ENCODE measurements around the gene ROR1.

ROR1 gene

DNA sequence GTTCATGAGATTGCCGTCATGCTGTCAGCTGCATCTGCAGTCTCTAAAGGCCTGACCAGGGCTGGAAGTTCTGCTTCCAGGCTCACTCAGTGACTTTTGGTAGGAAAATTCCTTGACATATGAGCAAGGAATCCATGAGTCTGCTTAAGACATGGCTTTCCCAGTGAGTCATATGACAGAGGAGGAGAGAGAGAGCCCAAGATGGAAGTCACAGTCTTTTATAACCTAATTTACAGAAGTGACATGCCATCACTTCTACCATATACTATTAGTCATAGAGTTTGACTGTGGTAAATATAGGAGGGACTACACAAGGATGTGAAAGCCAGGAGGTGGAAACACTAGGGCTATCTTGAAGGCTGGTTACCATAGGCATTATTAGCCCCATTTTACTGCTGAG, 115.2 kb downstream of the ROR1 start:
- no peak; the same call in 1 of the 3 replicates for ATAC-seq
- TF ChIP-seq, protein P1, sequence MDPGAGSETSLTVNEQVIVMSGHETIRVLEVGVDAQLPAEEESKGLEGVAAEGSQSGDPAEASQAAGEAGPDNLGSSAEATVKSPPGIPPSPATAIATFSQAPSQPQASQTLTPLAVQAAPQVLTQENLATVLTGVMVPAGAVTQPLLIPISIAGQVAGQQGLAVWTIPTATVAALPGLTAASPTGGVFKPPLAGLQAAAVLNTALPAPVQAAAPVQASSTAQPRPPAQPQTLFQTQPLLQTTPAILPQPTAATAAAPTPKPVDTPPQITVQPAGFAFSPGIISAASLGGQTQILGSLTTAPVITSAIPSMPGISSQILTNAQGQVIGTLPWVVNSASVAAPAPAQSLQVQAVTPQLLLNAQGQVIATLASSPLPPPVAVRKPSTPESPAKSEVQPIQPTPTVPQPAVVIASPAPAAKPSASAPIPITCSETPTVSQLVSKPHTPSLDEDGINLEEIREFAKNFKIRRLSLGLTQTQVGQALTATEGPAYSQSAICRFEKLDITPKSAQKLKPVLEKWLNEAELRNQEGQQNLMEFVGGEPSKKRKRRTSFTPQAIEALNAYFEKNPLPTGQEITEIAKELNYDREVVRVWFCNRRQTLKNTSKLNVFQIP (CRISPR knock-in tag; IDR thresholded peaks at IDR 0.05; ENCODE audit: borderline replicate concordance, low read depth), result no peak
- TF ChIP-seq OSR1 (CRISPR knock-in tag; IDR thresholded peaks at IDR 0.05), result no peak
- TF ChIP-seq CSDC2 (CRISPR knock-in tag; IDR thresholded peaks at IDR 0.05), result no peak
- TF ChIP-seq ZFP3 (CRISPR knock-in tag; IDR thresholded peaks at IDR 0.05), result no peak
- TF ChIP-seq, protein P2, sequence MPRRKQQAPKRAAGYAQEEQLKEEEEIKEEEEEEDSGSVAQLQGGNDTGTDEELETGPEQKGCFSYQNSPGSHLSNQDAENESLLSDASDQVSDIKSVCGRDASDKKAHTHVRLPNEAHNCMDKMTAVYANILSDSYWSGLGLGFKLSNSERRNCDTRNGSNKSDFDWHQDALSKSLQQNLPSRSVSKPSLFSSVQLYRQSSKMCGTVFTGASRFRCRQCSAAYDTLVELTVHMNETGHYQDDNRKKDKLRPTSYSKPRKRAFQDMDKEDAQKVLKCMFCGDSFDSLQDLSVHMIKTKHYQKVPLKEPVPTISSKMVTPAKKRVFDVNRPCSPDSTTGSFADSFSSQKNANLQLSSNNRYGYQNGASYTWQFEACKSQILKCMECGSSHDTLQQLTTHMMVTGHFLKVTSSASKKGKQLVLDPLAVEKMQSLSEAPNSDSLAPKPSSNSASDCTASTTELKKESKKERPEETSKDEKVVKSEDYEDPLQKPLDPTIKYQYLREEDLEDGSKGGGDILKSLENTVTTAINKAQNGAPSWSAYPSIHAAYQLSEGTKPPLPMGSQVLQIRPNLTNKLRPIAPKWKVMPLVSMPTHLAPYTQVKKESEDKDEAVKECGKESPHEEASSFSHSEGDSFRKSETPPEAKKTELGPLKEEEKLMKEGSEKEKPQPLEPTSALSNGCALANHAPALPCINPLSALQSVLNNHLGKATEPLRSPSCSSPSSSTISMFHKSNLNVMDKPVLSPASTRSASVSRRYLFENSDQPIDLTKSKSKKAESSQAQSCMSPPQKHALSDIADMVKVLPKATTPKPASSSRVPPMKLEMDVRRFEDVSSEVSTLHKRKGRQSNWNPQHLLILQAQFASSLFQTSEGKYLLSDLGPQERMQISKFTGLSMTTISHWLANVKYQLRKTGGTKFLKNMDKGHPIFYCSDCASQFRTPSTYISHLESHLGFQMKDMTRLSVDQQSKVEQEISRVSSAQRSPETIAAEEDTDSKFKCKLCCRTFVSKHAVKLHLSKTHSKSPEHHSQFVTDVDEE (CRISPR knock-in tag; IDR thresholded peaks at IDR 0.05), result no peak
- no peak for TF ChIP-seq TCF4 (CRISPR knock-in tag; IDR thresholded peaks at IDR 0.05; ENCODE audit: borderline replicate concordance)
- no peak for TF ChIP-seq BACH2 (CRISPR knock-in tag; IDR thresholded peaks at IDR 0.05; ENCODE audit: borderline replicate concordance)
- no peak for TF ChIP-seq PPARA (CRISPR knock-in tag; IDR thresholded peaks at IDR 0.05; ENCODE audit: borderline replicate concordance)
- no peak for TF ChIP-seq ZNF565 (CRISPR knock-in tag; conservative IDR thresholded peaks at IDR 0.05; ENCODE audit: low read depth)
- TF ChIP-seq, protein P3, sequence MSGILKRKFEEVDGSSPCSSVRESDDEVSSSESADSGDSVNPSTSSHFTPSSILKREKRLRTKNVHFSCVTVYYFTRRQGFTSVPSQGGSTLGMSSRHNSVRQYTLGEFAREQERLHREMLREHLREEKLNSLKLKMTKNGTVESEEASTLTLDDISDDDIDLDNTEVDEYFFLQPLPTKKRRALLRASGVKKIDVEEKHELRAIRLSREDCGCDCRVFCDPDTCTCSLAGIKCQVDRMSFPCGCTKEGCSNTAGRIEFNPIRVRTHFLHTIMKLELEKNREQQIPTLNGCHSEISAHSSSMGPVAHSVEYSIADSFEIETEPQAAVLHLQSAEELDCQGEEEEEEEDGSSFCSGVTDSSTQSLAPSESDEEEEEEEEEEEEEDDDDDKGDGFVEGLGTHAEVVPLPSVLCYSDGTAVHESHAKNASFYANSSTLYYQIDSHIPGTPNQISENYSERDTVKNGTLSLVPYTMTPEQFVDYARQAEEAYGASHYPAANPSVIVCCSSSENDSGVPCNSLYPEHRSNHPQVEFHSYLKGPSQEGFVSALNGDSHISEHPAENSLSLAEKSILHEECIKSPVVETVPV (CRISPR knock-in tag; IDR thresholded peaks at IDR 0.05), result no peak
- TF ChIP-seq ARNTL (CRISPR knock-in tag; IDR thresholded peaks at IDR 0.05; ENCODE audit: borderline replicate concordance, low read depth), result no peak
- TF ChIP-seq, protein P4, sequence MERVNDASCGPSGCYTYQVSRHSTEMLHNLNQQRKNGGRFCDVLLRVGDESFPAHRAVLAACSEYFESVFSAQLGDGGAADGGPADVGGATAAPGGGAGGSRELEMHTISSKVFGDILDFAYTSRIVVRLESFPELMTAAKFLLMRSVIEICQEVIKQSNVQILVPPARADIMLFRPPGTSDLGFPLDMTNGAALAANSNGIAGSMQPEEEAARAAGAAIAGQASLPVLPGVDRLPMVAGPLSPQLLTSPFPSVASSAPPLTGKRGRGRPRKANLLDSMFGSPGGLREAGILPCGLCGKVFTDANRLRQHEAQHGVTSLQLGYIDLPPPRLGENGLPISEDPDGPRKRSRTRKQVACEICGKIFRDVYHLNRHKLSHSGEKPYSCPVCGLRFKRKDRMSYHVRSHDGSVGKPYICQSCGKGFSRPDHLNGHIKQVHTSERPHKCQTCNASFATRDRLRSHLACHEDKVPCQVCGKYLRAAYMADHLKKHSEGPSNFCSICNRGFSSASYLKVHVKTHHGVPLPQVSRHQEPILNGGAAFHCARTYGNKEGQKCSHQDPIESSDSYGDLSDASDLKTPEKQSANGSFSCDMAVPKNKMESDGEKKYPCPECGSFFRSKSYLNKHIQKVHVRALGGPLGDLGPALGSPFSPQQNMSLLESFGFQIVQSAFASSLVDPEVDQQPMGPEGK (CRISPR knock-in tag; IDR thresholded peaks at IDR 0.05; ENCODE audit: borderline replicate concordance), result no peak
- TF ChIP-seq ZNF70 (CRISPR knock-in tag; IDR thresholded peaks at IDR 0.05), result no peak
- no peak for TF ChIP-seq ESRRG (CRISPR knock-in tag; IDR thresholded peaks at IDR 0.05)
- TF ChIP-seq GLIS3 (CRISPR knock-in tag; IDR thresholded peaks at IDR 0.05), result no peak
- no peak for TF ChIP-seq TOX (CRISPR knock-in tag; IDR thresholded peaks at IDR 0.05; ENCODE audit: borderline replicate concordance)
- TF ChIP-seq, protein P5, sequence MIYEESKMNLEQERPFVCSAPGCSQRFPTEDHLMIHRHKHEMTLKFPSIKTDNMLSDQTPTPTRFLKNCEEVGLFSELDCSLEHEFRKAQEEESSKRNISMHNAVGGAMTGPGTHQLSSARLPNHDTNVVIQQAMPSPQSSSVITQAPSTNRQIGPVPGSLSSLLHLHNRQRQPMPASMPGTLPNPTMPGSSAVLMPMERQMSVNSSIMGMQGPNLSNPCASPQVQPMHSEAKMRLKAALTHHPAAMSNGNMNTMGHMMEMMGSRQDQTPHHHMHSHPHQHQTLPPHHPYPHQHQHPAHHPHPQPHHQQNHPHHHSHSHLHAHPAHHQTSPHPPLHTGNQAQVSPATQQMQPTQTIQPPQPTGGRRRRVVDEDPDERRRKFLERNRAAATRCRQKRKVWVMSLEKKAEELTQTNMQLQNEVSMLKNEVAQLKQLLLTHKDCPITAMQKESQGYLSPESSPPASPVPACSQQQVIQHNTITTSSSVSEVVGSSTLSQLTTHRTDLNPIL (CRISPR knock-in tag; IDR thresholded peaks at IDR 0.05; ENCODE audit: low read depth), result no peak
- no peak for TF ChIP-seq ZFP30 (CRISPR knock-in tag; IDR thresholded peaks at IDR 0.05)
- no peak for TF ChIP-seq ZC3H10 (CRISPR knock-in tag; IDR thresholded peaks at IDR 0.05)
- TF ChIP-seq ISL1 (CRISPR knock-in tag; IDR thresholded peaks at IDR 0.05), result no peak

DNA sequence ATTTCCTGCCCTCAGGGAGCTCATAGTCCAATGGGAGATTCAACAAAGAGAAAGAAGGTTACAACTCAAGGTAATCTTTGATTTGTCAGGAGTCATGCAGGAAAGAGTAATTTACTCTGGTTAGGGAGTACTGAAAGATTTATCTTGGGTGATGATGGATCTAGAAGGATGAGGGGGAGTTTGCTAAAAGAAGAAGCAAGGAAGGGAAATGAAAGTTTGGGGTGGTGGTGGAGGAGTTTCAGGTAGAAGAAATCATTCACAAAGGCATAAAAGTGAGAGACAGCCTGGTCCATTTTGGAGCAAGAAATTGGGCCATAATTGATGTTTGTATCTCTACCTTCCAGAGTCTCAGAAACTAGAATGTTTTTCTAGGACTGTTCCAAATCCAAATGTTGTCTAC, 116.7 kb downstream of the ROR1 start:
- TF ChIP-seq ZC3H10 (CRISPR knock-in tag; IDR thresholded peaks at IDR 0.05) (no peak), ZNF8 (CRISPR knock-in tag; IDR thresholded peaks at IDR 0.05) (no peak), TOX (CRISPR knock-in tag; IDR thresholded peaks at IDR 0.05; ENCODE audit: borderline replicate concordance) (no peak)
- TF ChIP-seq, protein P3 (CRISPR knock-in tag; IDR thresholded peaks at IDR 0.05), result no peak
- ATAC-seq, result no peak

Data from SK-N-SH treated with all-trans-retinoic acid at 6 μM for 48 hours (cell line).